ENCODE data around the gene PLVAP. TPM values are rescaled to one million over a fixed set of nuclear protein-coding genes. Genes with fewer than 3 reads are reported as not detected.

PLVAP gene
- total RNA-seq, 4 donors from 2014 or later = 25.5 to 83.1 (median 26.6) TPM

GRCh38 chr19:17419621-17420474 is 42.7 kb upstream of the PLVAP start, which contains the start of gene MVB12A:
TSS of gene MVB12A (plus strand) at chr19:17420047. CDS start at chr19:17420136, 89 bp downstream.
- peak; percentile 97 to 98 for DNase-seq (ENCODE audit: low spot score in 2 of 2)
- Histone ChIP-seq H3K36me3 (peaks cover 14% of the 10 kb centered on the region), H3K4me1 (peaks cover 16% of the 10 kb centered on the region), H3K27me3 (peaks cover under 1% of the 10 kb centered on the region), H3K9me3 (no peaks in the 10 kb centered on the region), H3K27ac (peak within 1 kb of the TSS; percentile 56), H3K4me3 (peak within 1 kb of the TSS; percentile 90)
- WGBS = 0% methylated on average over 19 of the region's 85 CpGs
- TF ChIP-seq EP300 (IDR thresholded peaks at IDR 0.05) (no peak), POLR2A (IDR thresholded peaks at IDR 0.05) (no peak), CTCF (IDR thresholded peaks at IDR 0.05) (no peak), POLR2AphosphoS5 (IDR thresholded peaks at IDR 0.05) (peak in 1 of 3 donors; percentile 93)

- WGBS = 18% methylated on average over 8 of the region's 8 CpGs
- no peaks in the 10 kb centered on the region for H3K9me3 ChIP-seq
- peak overlapping the region; percentile 1 for H3K27ac ChIP-seq
- H3K27me3 ChIP-seq = peaks cover 7% of the 10 kb centered on the region
- H3K36me3 ChIP-seq = peaks cover 14% of the 10 kb centered on the region
- DNase-seq (ENCODE audit: low spot score in 2 of 2) = no peak
- peak overlapping the region; percentile 90 for H3K4me3 ChIP-seq
- peaks cover 16% of the 10 kb centered on the region for H3K4me1 ChIP-seq
- no peak for TF ChIP-seq CTCF (IDR thresholded peaks at IDR 0.05)
- TF ChIP-seq POLR2AphosphoS5 (IDR thresholded peaks at IDR 0.05) = no peak
- TF ChIP-seq EP300 (IDR thresholded peaks at IDR 0.05) = no peak
- no peak for TF ChIP-seq POLR2A (IDR thresholded peaks at IDR 0.05)
Measured at GRCh38 chr19:17419154-17419620, 42.0 kb upstream of the PLVAP start.

- WGBS = 45% methylated on average over 3 of the region's 3 CpGs
- Histone ChIP-seq H3K27ac (no peak overlapping the region), H3K36me3 (peaks cover 10% of the 10 kb centered on the region), H3K9me3 (no peaks in the 10 kb centered on the region), H3K27me3 (peaks cover 7% of the 10 kb centered on the region), H3K4me3 (no peak overlapping the region), H3K4me1 (peaks cover 16% of the 10 kb centered on the region)
- TF ChIP-seq CTCF (IDR thresholded peaks at IDR 0.05) = no peak
- TF ChIP-seq POLR2A (IDR thresholded peaks at IDR 0.05) = no peak
- TF ChIP-seq POLR2AphosphoS5 (IDR thresholded peaks at IDR 0.05) = no peak
- no peak for TF ChIP-seq EP300 (IDR thresholded peaks at IDR 0.05)
- no peak for DNase-seq (ENCODE audit: low spot score in 2 of 2)
Measured at GRCh38 chr19:17418710-17419109, 41.6 kb upstream of the PLVAP start.

GRCh38 chr19:17415121-17415520 is 38.0 kb upstream of the PLVAP start:
- no peaks in the 10 kb centered on the region for H3K9me3 ChIP-seq
- 84% methylated on average over 6 of the region's 6 CpGs for WGBS
- H3K27ac ChIP-seq = no peak overlapping the region
- TF ChIP-seq POLR2AphosphoS5 (IDR thresholded peaks at IDR 0.05) (no peak), CTCF (IDR thresholded peaks at IDR 0.05) (no peak), EP300 (IDR thresholded peaks at IDR 0.05) (no peak), POLR2A (IDR thresholded peaks at IDR 0.05) (no peak)
- no peaks in the 10 kb centered on the region for H3K36me3 ChIP-seq
- no peak for DNase-seq (ENCODE audit: low spot score in 2 of 2)
- peaks cover 7% of the 10 kb centered on the region for H3K27me3 ChIP-seq
- no peak overlapping the region for H3K4me3 ChIP-seq
- H3K4me1 ChIP-seq = peaks cover 8% of the 10 kb centered on the region

- WGBS = 86% methylated on average over 8 of the region's 8 CpGs
- no peak overlapping the region for H3K27ac ChIP-seq
- H3K27me3 ChIP-seq = peaks cover 7% of the 10 kb centered on the region
- peaks cover 3% of the 10 kb centered on the region for H3K4me1 ChIP-seq
- H3K4me3 ChIP-seq = no peak overlapping the region
- TF ChIP-seq POLR2AphosphoS5 (IDR thresholded peaks at IDR 0.05) (no peak), CTCF (IDR thresholded peaks at IDR 0.05) (no peak), EP300 (IDR thresholded peaks at IDR 0.05) (no peak), POLR2A (IDR thresholded peaks at IDR 0.05) (no peak)
- H3K9me3 ChIP-seq = no peaks in the 10 kb centered on the region
- H3K36me3 ChIP-seq = no peaks in the 10 kb centered on the region
- DNase-seq (ENCODE audit: low spot score in 2 of 2) = no peak
Measured at GRCh38 chr19:17414097-17414496, 37.0 kb upstream of the PLVAP start.
